Activated T-cell treated with anti-CD3 and anti-CD28 coated beads, Interleukin-2, amount 50 U/mL, for 72 hours (primary cell): ENCODE measurements around the gene FANCC. TPM values are rescaled to one million over a fixed set of nuclear protein-coding genes. Genes with fewer than 3 reads are reported as not detected.
"Not testable (repeated sequence)": the region's sequence is repeated elsewhere in the genome, so short reads cannot be mapped to it uniquely, and the experiment has no call there.

Source experiments
- ATAC-seq, 2 donors: fragments of 150-1000 bp; cut with Tn5 transposase; replicated peaks in 1 of 2; 2 replicates each; pipeline ENCODE4 v1.10.0; 2021; ENCODE audit warnings: moderate library complexity in 2 of 2, mild to moderate bottlenecking in 1 of 2
- DNase-seq, 2 donors: peaks; one replicate each; pipeline ENCODE4 v3.0.0; 2021 to 2022; ENCODE audit warnings: mixed read lengths in 1 of 2
- H3K27ac Mint-ChIP-seq: one replicate; pipeline ENCODE4 v1.8.0; 2022; ENCODE audit warnings: mild to moderate bottlenecking, moderate library complexity, mixed read lengths
- H3K27me3 Mint-ChIP-seq: one replicate; pipeline ENCODE4 v1.8.0; 2022; ENCODE audit warnings: low read depth, mixed read lengths
- H3K36me3 Mint-ChIP-seq, 2 donors: one replicate each; pipeline ENCODE4 v1.8.0; 2022; ENCODE audit warnings: mixed read lengths in 2 of 2, mild to moderate bottlenecking in 1 of 2; ENCODE audit not compliant: insufficient read depth in 2 of 2
- H3K4me1 Mint-ChIP-seq: one replicate; pipeline ENCODE4 v1.8.0; 2022; ENCODE audit warnings: low read depth, mixed read lengths
- H3K4me3 Mint-ChIP-seq, 2 donors: one replicate each; pipeline ENCODE4 v1.8.0; 2022; ENCODE audit warnings: mild to moderate bottlenecking in 2 of 2, mixed read lengths in 2 of 2, moderate library complexity in 2 of 2
- H3K9me3 Mint-ChIP-seq, 2 donors: one replicate each; pipeline ENCODE4 v1.8.0; 2022; ENCODE audit warnings: mixed read lengths in 2 of 2
- total RNA-seq, 2 donors: library from RNA; stranded (reverse); gene quantifications; one replicate each; pipeline ENCODE4 v1.2.3, GENCODE V29; 2022

Gene FANCC
- total RNA-seq, 2 donors from 2014 or later, result 13.6 to 15.6 TPM

GRCh38 chr9:95292226-95292625 lies 25.3 kb downstream of the FANCC start:
- peaks cover 7% of the 10 kb centered on the region in 2 donors for H3K36me3 Mint-ChIP-seq
- H3K4me1 Mint-ChIP-seq, result no peaks in the 10 kb centered on the region
- DNase-seq (no peak), ATAC-seq (no peak)
- H3K4me3 Mint-ChIP-seq, result no peak overlapping the region
- H3K27me3 Mint-ChIP-seq, result no peaks in the 10 kb centered on the region
- H3K27ac Mint-ChIP-seq, result no peak overlapping the region
- peaks cover 2 to 3% of the 10 kb centered on the region in 2 donors for H3K9me3 Mint-ChIP-seq

- H3K4me1 Mint-ChIP-seq, result no peaks in the 10 kb centered on the region
- H3K27ac Mint-ChIP-seq, result no peak overlapping the region
- no peaks in the 10 kb centered on the region for H3K27me3 Mint-ChIP-seq
- peaks cover 0 to 2% of the 10 kb centered on the region in 2 donors for H3K9me3 Mint-ChIP-seq
- no peak overlapping the region for H3K4me3 Mint-ChIP-seq
- ATAC-seq (no peak), DNase-seq (no peak)
- H3K36me3 Mint-ChIP-seq, result peaks cover 2 to 3% of the 10 kb centered on the region in 2 donors
These were observed 31.4 kb downstream of the FANCC start for GRCh38 chr9:95286151-95286550.

DNA sequence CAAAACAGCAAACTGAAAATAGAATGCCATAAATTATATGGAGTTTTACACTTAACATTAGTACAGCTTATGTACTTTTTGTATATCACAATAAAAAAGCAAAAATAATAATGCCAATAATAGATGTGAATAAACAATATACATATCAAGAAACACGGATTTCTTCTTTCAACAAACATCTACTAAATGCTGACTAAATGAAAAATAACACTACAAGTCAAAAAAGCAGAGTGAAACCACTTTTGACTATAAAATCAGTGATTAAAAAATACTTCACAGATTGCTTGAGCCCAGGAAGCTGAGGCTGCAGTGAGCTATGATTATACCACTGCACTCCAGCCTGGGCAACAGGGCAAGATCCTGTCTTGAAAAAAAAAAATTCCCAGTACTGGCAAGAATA lies 32.2 kb downstream of the FANCC start:
- no peaks in the 10 kb centered on the region for H3K27me3 Mint-ChIP-seq

DNA sequence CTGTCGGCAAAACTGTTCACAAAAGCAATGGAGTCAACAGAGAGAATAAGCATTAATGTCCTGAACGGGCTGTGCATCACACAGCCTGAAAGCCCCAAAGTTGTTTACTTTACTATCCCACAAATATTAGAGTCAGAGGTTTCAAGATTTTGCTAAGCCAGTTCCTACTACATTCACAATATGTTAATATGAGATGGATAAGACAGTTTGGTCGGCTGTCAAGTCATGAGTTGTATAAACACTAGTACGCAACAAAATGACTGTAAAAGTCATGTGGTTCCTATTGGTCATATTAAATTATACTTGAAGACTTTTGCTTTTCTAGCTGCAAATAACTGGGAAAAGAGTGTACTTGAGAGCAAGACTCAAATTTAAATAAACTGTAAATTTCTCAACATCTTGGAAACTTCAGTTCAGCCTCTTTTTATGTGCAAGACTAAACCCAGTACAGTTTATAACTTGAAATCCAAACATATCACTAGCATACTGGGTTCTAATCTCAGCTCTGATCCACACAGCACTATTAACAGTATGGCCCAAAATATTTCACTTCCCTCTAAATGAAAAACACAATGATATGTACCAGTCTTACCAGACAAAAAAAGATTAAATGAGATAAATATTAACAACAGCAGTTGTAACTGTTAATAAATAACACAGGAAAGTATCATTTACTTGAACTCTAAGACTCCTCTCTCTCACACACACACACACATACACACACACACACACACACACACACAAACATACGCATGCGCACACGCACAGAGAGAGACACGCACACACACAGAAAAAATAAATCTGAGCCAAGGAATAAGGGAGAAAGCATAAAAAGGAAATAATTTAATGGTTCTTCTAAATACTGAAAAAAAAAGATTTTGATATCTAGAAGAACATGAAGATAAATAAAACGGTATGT lies 33.1 kb downstream of the FANCC start:
- H3K4me1 Mint-ChIP-seq, result no peaks in the 10 kb centered on the region
- peaks cover 2 to 7% of the 10 kb centered on the region in 2 donors for H3K9me3 Mint-ChIP-seq
- no peaks in the 10 kb centered on the region for H3K27me3 Mint-ChIP-seq
- no peak overlapping the region for H3K27ac Mint-ChIP-seq
- no peak overlapping the region for H3K4me3 Mint-ChIP-seq
- peaks cover 7 to 10% of the 10 kb centered on the region in 2 donors for H3K36me3 Mint-ChIP-seq
- ATAC-seq (no peak), DNase-seq (no peak)

More for the DNA sequence above, 32.2 kb downstream of the FANCC start:
- DNase-seq, result no peak
- Mint-ChIP-seq H3K36me3 (peaks cover 5 to 6% of the 10 kb centered on the region in 2 donors), H3K4me1 (no peaks in the 10 kb centered on the region), H3K9me3 (peaks cover 2 to 7% of the 10 kb centered on the region in 2 donors), H3K27ac (no peak overlapping the region), H3K4me3 (no peak overlapping the region)
- no peak for ATAC-seq

DNA sequence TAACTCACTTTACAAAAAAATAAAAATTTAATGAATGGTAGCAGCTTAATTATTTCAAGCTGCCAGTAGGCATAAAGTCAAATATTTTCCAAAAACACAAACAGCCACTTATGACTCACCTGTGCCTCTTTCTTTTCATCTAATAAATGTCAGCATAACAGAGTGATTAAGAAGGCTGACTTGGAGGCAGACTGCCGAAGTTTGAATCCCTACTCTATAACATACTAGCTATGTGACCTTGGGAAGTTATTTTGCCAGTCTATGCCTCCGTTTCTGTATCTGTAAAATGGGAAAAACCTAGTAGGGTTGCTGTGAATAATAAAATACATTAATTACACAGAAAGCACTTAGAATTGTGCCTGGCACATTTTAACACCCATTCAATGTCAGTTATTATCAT lies 33.8 kb downstream of the FANCC start:
- ATAC-seq, result no peak
- no peak overlapping the region for H3K4me3 Mint-ChIP-seq
- no peak overlapping the region for H3K27ac Mint-ChIP-seq
- peaks cover 7 to 14% of the 10 kb centered on the region in 2 donors for H3K36me3 Mint-ChIP-seq
- no peaks in the 10 kb centered on the region for H3K4me1 Mint-ChIP-seq
- H3K27me3 Mint-ChIP-seq, result no peaks in the 10 kb centered on the region
- peaks cover 4 to 7% of the 10 kb centered on the region in 2 donors for H3K9me3 Mint-ChIP-seq
- no peak for DNase-seq

DNA sequence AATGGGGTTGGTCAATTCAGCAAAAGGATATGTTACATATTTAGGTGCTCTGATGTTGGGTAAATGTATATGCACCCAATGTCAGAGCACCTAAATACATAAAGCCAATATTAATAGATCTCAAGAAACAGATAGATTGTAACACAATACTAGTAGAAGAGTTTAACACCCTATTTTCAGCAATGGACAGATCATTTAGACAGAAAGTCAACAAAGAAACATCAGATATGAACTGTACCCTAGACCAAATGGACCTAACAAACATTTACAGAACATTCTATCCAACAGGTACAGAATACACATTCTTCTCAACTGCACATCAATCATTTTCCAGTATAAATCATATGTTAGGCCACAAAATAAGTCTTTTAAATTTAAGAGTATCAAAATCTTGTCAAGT lies 35.2 kb downstream of the FANCC start:
- H3K36me3 Mint-ChIP-seq, result peaks cover 7 to 14% of the 10 kb centered on the region in 2 donors
- H3K27ac Mint-ChIP-seq, result no peak overlapping the region
- no peaks in the 10 kb centered on the region for H3K27me3 Mint-ChIP-seq
- ATAC-seq (no peak), DNase-seq (no peak)
- peaks cover 4 to 7% of the 10 kb centered on the region in 2 donors for H3K9me3 Mint-ChIP-seq
- no peaks in the 10 kb centered on the region for H3K4me1 Mint-ChIP-seq
- H3K4me3 Mint-ChIP-seq, result no peak overlapping the region

GRCh38 chr9:95280745-95281144 lies 36.8 kb downstream of the FANCC start:
- DNase-seq (no peak), ATAC-seq (no peak)
- no peak overlapping the region for H3K4me3 Mint-ChIP-seq
- no peak overlapping the region for H3K27ac Mint-ChIP-seq
- no peaks in the 10 kb centered on the region for H3K27me3 Mint-ChIP-seq
- H3K4me1 Mint-ChIP-seq, result peaks cover 12% of the 10 kb centered on the region
- H3K36me3 Mint-ChIP-seq, result peaks cover 7 to 14% of the 10 kb centered on the region in 2 donors
- H3K9me3 Mint-ChIP-seq, result peaks cover 4 to 7% of the 10 kb centered on the region in 2 donors

DNA sequence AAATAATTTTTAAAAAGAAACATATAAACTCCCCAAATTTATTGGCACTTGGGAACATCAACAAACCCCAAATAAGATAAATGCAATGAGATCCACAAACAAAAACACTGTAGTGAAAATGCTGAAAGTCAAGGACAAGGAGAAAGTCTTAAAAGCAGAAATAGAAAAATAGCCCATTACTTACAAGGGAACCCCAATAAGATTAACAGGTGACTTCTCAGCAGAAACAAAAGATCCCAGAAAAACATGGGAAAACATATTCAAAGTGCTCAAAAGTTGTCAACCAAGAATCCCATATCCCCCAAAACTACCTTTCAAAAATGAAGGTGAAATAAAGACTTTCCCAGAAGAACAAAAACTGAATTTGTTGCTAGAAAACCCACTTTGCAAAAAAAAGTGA lies 40.0 kb downstream of the FANCC start:
- H3K9me3 Mint-ChIP-seq, result peaks cover 4 to 7% of the 10 kb centered on the region in 2 donors
- no peaks in the 10 kb centered on the region for H3K27me3 Mint-ChIP-seq
- DNase-seq (no peak), ATAC-seq (no peak)
- H3K4me3 Mint-ChIP-seq, result no peak overlapping the region
- H3K36me3 Mint-ChIP-seq, result peaks cover 7 to 15% of the 10 kb centered on the region in 2 donors
- H3K27ac Mint-ChIP-seq, result no peak overlapping the region
- peaks cover 13% of the 10 kb centered on the region for H3K4me1 Mint-ChIP-seq

GRCh38 chr9:95276395-95276954 lies 41.0 kb downstream of the FANCC start:
- H3K36me3 Mint-ChIP-seq, result peaks cover 7 to 15% of the 10 kb centered on the region in 2 donors
- no peak overlapping the region for H3K27ac Mint-ChIP-seq
- DNase-seq, result no peak
- H3K27me3 Mint-ChIP-seq, result no peaks in the 10 kb centered on the region
- ATAC-seq, result peak; percentile 64 to 65
- H3K9me3 Mint-ChIP-seq, result peaks cover 4 to 5% of the 10 kb centered on the region in 2 donors
- H3K4me1 Mint-ChIP-seq, result peaks cover 13% of the 10 kb centered on the region
- peak overlapping the region in 1 of 2 donors; percentile 33 for H3K4me3 Mint-ChIP-seq

- ATAC-seq, H3K27ac Mint-ChIP-seq, H3K27me3 Mint-ChIP-seq, H3K36me3 Mint-ChIP-seq, H3K9me3 Mint-ChIP-seq, DNase-seq, H3K4me3 Mint-ChIP-seq: not testable (repeated sequence)
- peaks cover 13% of the 10 kb centered on the region for H3K4me1 Mint-ChIP-seq
These were observed 43.3 kb downstream of the FANCC start for GRCh38 chr9:95274160-95274559.

DNA sequence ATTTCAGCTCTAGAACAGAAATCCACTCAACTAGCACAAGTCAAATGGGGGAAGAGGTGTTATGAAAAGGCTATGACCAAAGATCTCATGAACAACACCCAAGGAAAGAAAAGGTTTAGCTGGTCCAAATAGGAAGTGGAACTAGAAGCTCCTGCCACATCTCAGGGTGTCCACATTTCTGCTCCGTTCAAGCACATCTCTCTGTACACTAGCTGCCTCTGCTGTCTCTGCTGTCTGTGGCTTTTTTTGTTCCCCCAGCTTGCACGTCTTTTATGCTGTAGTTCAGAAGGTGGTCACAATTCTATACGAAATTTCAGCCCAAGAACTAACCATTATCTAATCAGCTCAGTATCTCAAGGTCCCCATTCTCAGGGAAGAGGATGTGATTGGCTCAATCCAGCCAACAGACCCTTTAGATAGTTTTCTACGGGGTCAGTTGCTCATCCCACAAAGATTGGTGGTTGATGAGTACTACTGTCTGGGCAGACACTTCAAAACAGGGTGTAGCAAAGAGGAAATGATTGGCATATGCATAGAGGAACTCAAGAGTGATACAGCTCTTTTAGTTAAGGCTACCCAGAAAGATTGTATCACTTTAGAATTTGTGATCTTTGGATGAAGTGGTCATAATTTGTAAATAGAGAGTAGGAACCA lies 44.0 kb downstream of the FANCC start:
- Mint-ChIP-seq H3K9me3 (no peaks in the 10 kb centered on the region), H3K4me1 (peaks cover 13% of the 10 kb centered on the region), H3K27me3 (no peaks in the 10 kb centered on the region), H3K36me3 (peaks cover 0 to 1% of the 10 kb centered on the region in 2 donors), H3K4me3 (no peak overlapping the region), H3K27ac (no peak overlapping the region)
- ATAC-seq (peak; percentile 65 to 70), DNase-seq (no peak)

GRCh38 chr9:95272830-95273229 lies 44.7 kb downstream of the FANCC start:
- Mint-ChIP-seq H3K36me3 (peaks cover 0 to 1% of the 10 kb centered on the region in 2 donors), H3K27me3 (no peaks in the 10 kb centered on the region), H3K9me3 (no peaks in the 10 kb centered on the region), H3K4me1 (peaks cover 13% of the 10 kb centered on the region), H3K27ac (no peak overlapping the region), H3K4me3 (no peak overlapping the region)
- DNase-seq, result no peak
- ATAC-seq, result no peak

DNA sequence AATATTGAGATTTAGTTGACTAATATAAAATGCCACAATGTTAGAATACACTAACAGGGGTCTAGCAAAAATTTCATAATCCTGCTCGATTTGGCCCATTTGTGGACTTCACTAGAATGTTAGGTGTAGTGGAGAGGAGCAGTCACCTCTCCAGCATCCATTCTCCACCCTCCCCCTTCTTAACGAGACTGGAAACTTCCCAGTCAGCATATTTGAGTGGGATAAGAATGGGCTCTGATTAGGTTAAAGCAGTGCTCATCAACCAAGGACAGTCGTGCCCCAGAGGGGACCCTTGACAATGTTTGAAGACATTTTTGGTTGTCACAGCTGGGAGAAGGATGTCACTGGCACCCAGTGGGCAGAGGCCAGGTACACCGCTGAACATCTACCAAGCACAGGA lies 46.7 kb downstream of the FANCC start:
- Mint-ChIP-seq H3K36me3 (peaks cover 0 to 1% of the 10 kb centered on the region in 2 donors), H3K9me3 (no peaks in the 10 kb centered on the region), H3K4me1 (peaks cover 13% of the 10 kb centered on the region), H3K27ac (no peak overlapping the region), H3K27me3 (no peaks in the 10 kb centered on the region), H3K4me3 (no peak overlapping the region)
- DNase-seq, result no peak
- no peak for ATAC-seq
